SU-DHL-6 (cell line): ENCODE measurements around the gene MYOCD.

Source experiments
- CTCF ChIP-seq: fragments of 200-600 bp; sonication (generic); IDR thresholded peaks from one replicate; pipeline ENCODE4 v1.5.1; 2017; ENCODE audit warnings: antibody characterized with exemption, mild to moderate bottlenecking, low read length, moderate library complexity; ENCODE audit not compliant: insufficient read depth, poor library complexity, severe bottlenecking
- EZH2phosphoT487 ChIP-seq: fragments of 200-600 bp; sonication (generic), shearing (Covaris generic); conservative IDR thresholded peaks from 2 replicates; pipeline ENCODE4 v1.6.1; 2018; ENCODE audit warnings: mild to moderate bottlenecking, antibody characterized with exemption, low read length, moderate library complexity, mixed read lengths

GRCh38 chr17:12637015-12637414 is 28.7 kb upstream of the MYOCD start:
- TF ChIP-seq CTCF (no peak), EZH2phosphoT487 (no peak)
